K562 (cell line): ENCODE measurements around the gene RAI1. TPM values are rescaled to one million over a fixed set of nuclear protein-coding genes. Genes with fewer than 3 reads are reported as not detected.

Source experiments
- ADNP ChIP-seq: fragments of 200-800 bp; sonication (Bioruptor generic); IDR thresholded peaks from 2 replicates; pipeline ENCODE4 v1.6.1; 2016; ENCODE audit warnings: missing genetic modification characterization, missing compliant biosample characterization
- CHD2 ChIP-seq: IDR thresholded peaks from 2 replicates; pipeline ENCODE4 v1.6.1; 2011; ENCODE audit warnings: low read depth, low read length
- GABPB1 ChIP-seq: sonication (generic); formaldehyde crosslinking; IDR thresholded peaks from 2 replicates; pipeline ENCODE4 v1.8.0; 2022; ENCODE audit warnings: mild to moderate bottlenecking, missing genetic modification reagents
- GTF2B ChIP-seq: IDR thresholded peaks from 2 replicates; pipeline ENCODE4 v1.6.1; 2011; ENCODE audit not compliant: insufficient read length; ENCODE audit errors: extremely low read depth
- GTF2E2 ChIP-seq: fragments of 200-800 bp; sonication (Bioruptor generic); IDR thresholded peaks from 2 replicates; pipeline ENCODE4 v1.6.1; 2016; ENCODE audit warnings: missing genetic modification characterization, missing compliant biosample characterization
- HDAC2 ChIP-seq: fragments of 450-650 bp; IDR thresholded peaks from 2 replicates; pipeline ENCODE4 v1.6.1; 2016; ENCODE audit warnings: mild to moderate bottlenecking
- KLF1 ChIP-seq: fragments of 450-650 bp; IDR thresholded peaks from 2 replicates; pipeline ENCODE4 v1.6.1; 2016; ENCODE audit warnings: missing genetic modification characterization, missing compliant biosample characterization
- L3MBTL2 ChIP-seq: fragments of 450-650 bp; IDR thresholded peaks from 2 replicates; pipeline ENCODE4 v1.6.1; 2016; ENCODE audit warnings: mild to moderate bottlenecking, moderate library complexity
- MCM3 ChIP-seq: fragments of 450-650 bp; IDR thresholded peaks from 2 replicates; pipeline ENCODE4 v1.6.1; 2016
- NRF1 ChIP-seq, 2 experiments: fragments of 450-650 bp; IDR thresholded peaks in 1 of 2; conservative IDR thresholded peaks in 1 of 2; 2 replicates each; pipeline ENCODE4 v1.6.1; 2014; ENCODE audit warnings: mild to moderate bottlenecking in 2 of 2
- PYGO2 ChIP-seq: fragments of 450-650 bp; IDR thresholded peaks from 2 replicates; pipeline ENCODE4 v1.6.1; 2016; ENCODE audit warnings: mild to moderate bottlenecking, missing genetic modification characterization, moderate library complexity, missing compliant biosample characterization
- RCOR1 ChIP-seq, 2 experiments: IDR thresholded peaks; 2 replicates each; pipeline ENCODE4 v1.6.1; 2012; ENCODE audit warnings: low read depth in 2 of 2, low read length in 2 of 2, borderline replicate concordance in 1 of 2, improper control_type of control experiment in 1 of 2
- SMARCE1 ChIP-seq: fragments of 450-650 bp; IDR thresholded peaks from 2 replicates; pipeline ENCODE4 v1.7.1; 2016; ENCODE audit warnings: mild to moderate bottlenecking
- UBTF ChIP-seq, 2 experiments: IDR thresholded peaks; 2 replicates each; pipeline ENCODE4 v1.6.1; 2012; ENCODE audit warnings: improper control_type of control experiment in 2 of 2, low read depth in 2 of 2, low read length in 2 of 2, borderline replicate concordance in 1 of 2
- ZFP30 ChIP-seq: fragments of 250-450 bp; sonication (Bioruptor Pico); IDR thresholded peaks from 2 replicates; pipeline ENCODE4 v1.8.0; 2022; ENCODE audit warnings: moderate library complexity, mild to moderate bottlenecking, inconsistent platforms, borderline replicate concordance
- ZNF507 ChIP-seq: conservative IDR thresholded peaks from 2 replicates; pipeline ENCODE4 v1.6.1; 2017; ENCODE audit warnings: missing genetic modification characterization, missing compliant biosample characterization
- polyA plus RNA-seq, 8 experiments: library from polyadenylated mRNA; depleted of rRNA in 4 of 8; stranded (reverse) in 5 of 8; unstranded in 3 of 8; fragments of >200 nt; fragmentation: Nextera tagmentation in 2 of 8; fragmentation: Illumina TruSeq in 1 of 8; extraction: Ambion mirVana in 2 of 8; extraction: Trizol in 1 of 8; gene quantifications; 2 replicates each; pipeline versions ENCODE4 v1.2.1 to v1.2.3, GENCODE V29; 2011 to 2014; ENCODE audit warnings: inconsistent platforms in 1 of 8, missing spikeins in 1 of 8
- total RNA-seq, 7 experiments: library from RNA; depleted of rRNA in 6 of 7; stranded (reverse); fragments of >200 nt in 6 of 7; fragmentation: Illumina TruSeq in 2 of 7; extraction: Trizol in 2 of 7; gene quantifications; 2 replicates each; pipeline versions ENCODE4 v1.2.1 to v1.2.3, GENCODE V29; 2011 to 2021; ENCODE audit warnings: low replicate concordance in 1 of 7
- TF ChIP-seq, protein P1 (sequence below), 2 experiments: fragments of 450-650 bp in 1 of 2; sonication (generic) in 1 of 2; formaldehyde crosslinking in 1 of 2; IDR thresholded peaks in 1 of 2; conservative IDR thresholded peaks in 1 of 2; 2 replicates each; pipeline versions ENCODE4 v1.6.1 to v1.8.1; 2016 to 2023; ENCODE audit warnings: mild to moderate bottlenecking in 2 of 2, moderate library complexity in 2 of 2, inconsistent platforms in 1 of 2, missing genetic modification reagents in 1 of 2
- TF ChIP-seq, protein P2 (sequence below), 2 experiments: IDR thresholded peaks; 2 replicates each; pipeline ENCODE4 v1.6.1; 2011; ENCODE audit warnings: borderline replicate concordance in 1 of 2, control low read depth in 1 of 2, low read depth in 1 of 2, low read length in 1 of 2, mild to moderate bottlenecking in 1 of 2, mixed read lengths in 1 of 2, moderate library complexity in 1 of 2; ENCODE audit not compliant: insufficient read depth in 1 of 2, insufficient read length in 1 of 2, poor library complexity in 1 of 2, severe bottlenecking in 1 of 2; ENCODE audit errors: extremely low read depth in 1 of 2
- TF ChIP-seq, protein P3 (sequence below), 2 experiments: fragments of 450-650 bp; conservative IDR thresholded peaks; 2 replicates each; pipeline ENCODE4 v1.6.1; 2017; ENCODE audit warnings: mild to moderate bottlenecking in 2 of 2, moderate library complexity in 2 of 2

The RAI1 gene
- total and polyA plus RNA-seq, 9 of the 15 experiments (the other 6 are each of a cell fraction or from before 2014, with no cell fraction given): 0.68 to 19.9 (median 5.5) TPM

GRCh38 chr17:17682737-17683680 lies 1.8 kb downstream of the RAI1 start (continued):
- TF ChIP-seq, protein P1, sequence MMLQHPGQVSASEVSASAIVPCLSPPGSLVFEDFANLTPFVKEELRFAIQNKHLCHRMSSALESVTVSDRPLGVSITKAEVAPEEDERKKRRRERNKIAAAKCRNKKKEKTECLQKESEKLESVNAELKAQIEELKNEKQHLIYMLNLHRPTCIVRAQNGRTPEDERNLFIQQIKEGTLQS (IDR thresholded peaks at IDR 0.05): peak; percentile 71
- TF ChIP-seq, protein P1 (CRISPR knock-in tag; conservative IDR thresholded peaks at IDR 0.05): no peak
- no peak for TF ChIP-seq ZNF507
- no peak for TF ChIP-seq GTF2B
- TF ChIP-seq, protein P2, sequence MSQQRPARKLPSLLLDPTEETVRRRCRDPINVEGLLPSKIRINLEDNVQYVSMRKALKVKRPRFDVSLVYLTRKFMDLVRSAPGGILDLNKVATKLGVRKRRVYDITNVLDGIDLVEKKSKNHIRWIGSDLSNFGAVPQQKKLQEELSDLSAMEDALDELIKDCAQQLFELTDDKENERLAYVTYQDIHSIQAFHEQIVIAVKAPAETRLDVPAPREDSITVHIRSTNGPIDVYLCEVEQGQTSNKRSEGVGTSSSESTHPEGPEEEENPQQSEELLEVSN (IDR thresholded peaks at IDR 0.05; ENCODE audit: borderline replicate concordance in 1 of 2, extremely low read depth in 1 of 2, insufficient read depth in 1 of 2, insufficient read length in 1 of 2, low read depth in 1 of 2, low read length in 1 of 2, poor library complexity in 1 of 2, severe bottlenecking in 1 of 2): peak in 1 of 2 experiments; percentile 31
- 0 out of 2 replicates have a peak, but pooled peaks have one; percentile 16 for TF ChIP-seq SMARCE1
- peak; percentile 41 to 54; a peak in 3 of 4 replicates for TF ChIP-seq NRF1 (conservative IDR thresholded peaks at IDR 0.05 in 1 of 2, IDR thresholded peaks at IDR 0.05 in 1 of 2)
- TF ChIP-seq UBTF (IDR thresholded peaks at IDR 0.05; ENCODE audit: borderline replicate concordance in 1 of 2, low read depth in 2 of 2, low read length in 2 of 2): peak in 1 of 2 experiments; percentile 41; a peak in 1 of 4 replicates
- no peak for TF ChIP-seq L3MBTL2
- no peak for TF ChIP-seq ZFP30 (CRISPR knock-in tag)
- TF ChIP-seq PYGO2 (tag): no peak
- TF ChIP-seq KLF1 (tag): no peak
- TF ChIP-seq HDAC2: no peak
- no peak for TF ChIP-seq GTF2E2 (tag)
- TF ChIP-seq MCM3: no peak
- no peak for TF ChIP-seq GABPB1 (CRISPR knock-in tag)
- TF ChIP-seq CHD2: peak; percentile 58; the same call in 1 of the 2 replicates
- TF ChIP-seq, protein P3, sequence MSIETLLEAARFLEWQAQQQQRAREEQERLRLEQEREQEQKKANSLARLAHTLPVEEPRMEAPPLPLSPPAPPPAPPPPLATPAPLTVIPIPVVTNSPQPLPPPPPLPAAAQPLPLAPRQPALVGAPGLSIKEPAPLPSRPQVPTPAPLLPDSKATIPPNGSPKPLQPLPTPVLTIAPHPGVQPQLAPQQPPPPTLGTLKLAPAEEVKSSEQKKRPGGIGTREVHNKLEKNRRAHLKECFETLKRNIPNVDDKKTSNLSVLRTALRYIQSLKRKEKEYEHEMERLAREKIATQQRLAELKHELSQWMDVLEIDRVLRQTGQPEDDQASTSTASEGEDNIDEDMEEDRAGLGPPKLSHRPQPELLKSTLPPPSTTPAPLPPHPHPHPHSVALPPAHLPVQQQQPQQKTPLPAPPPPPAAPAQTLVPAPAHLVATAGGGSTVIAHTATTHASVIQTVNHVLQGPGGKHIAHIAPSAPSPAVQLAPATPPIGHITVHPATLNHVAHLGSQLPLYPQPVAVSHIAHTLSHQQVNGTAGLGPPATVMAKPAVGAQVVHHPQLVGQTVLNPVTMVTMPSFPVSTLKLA (conservative IDR thresholded peaks at IDR 0.05): peak; percentile 19 to 67; a peak in 2 of 4 replicates
- TF ChIP-seq ADNP (tag): no peak
- TF ChIP-seq RCOR1 (IDR thresholded peaks at IDR 0.05; ENCODE audit: borderline replicate concordance in 1 of 2, low read depth in 2 of 2, low read length in 2 of 2): no peak
